HUES64 (cell line): ENCODE measurements around the gene ATRIP.

Experiments
- H3K27ac ChIP-seq: 2 replicates; pipeline ENCODE4 v1.7.0; 2013; ENCODE audit warnings: low read depth, low read length, inconsistent platforms
- H3K27me3 ChIP-seq: 2 replicates; pipeline ENCODE4 v1.6.1; 2013; ENCODE audit warnings: mild to moderate bottlenecking, low read length; ENCODE audit not compliant: insufficient read depth
- H3K36me3 ChIP-seq: 2 replicates; pipeline ENCODE4 v1.6.1; 2013; ENCODE audit warnings: mild to moderate bottlenecking, low read length; ENCODE audit not compliant: insufficient read depth
- H3K4me1 ChIP-seq: 2 replicates; pipeline ENCODE4 v1.6.1; 2013; ENCODE audit warnings: mild to moderate bottlenecking, low read length, moderate library complexity; ENCODE audit not compliant: insufficient read depth
- H3K4me3 ChIP-seq: 2 replicates; pipeline ENCODE4 v1.5.1; 2013; ENCODE audit warnings: mild to moderate bottlenecking, low read length, moderate library complexity
- H3K9ac ChIP-seq: 2 replicates; pipeline ENCODE4 v1.6.1; 2013; ENCODE audit warnings: mild to moderate bottlenecking, low read depth, low read length
- H3K9me3 ChIP-seq: 2 replicates; pipeline ENCODE4 v1.6.1; 2013; ENCODE audit warnings: low read depth, low read length; ENCODE audit not compliant: insufficient read depth
- whole genome bisulfite sequencing: fragments of 150-250, 120-280 bp; methylation state at CpG from one replicate; pipeline ENCODE4 v1.1.7; 2013; ENCODE audit warnings: missing lambda C conversion rate; 5-methylcytosine and 5-hydroxymethylcytosine counted together

Gene ATRIP

GRCh38 chr3:48411606-48412374, 34.7 kb upstream of the ATRIP start:
- H3K27ac ChIP-seq, result no peak overlapping the region
- 95% methylated on average over 11 of the region's 11 CpGs for WGBS
- H3K9ac ChIP-seq, result no peak overlapping the region
- no peaks in the 10 kb centered on the region for H3K9me3 ChIP-seq
- no peaks in the 10 kb centered on the region for H3K27me3 ChIP-seq
- H3K36me3 ChIP-seq, result peaks cover 98% of the 10 kb centered on the region
- H3K4me3 ChIP-seq, result no peak overlapping the region
- H3K4me1 ChIP-seq, result no peaks in the 10 kb centered on the region

GRCh38 chr3:48412375-48413001, 34.0 kb upstream of the ATRIP start:
- no peaks in the 10 kb centered on the region for H3K9me3 ChIP-seq
- H3K27me3 ChIP-seq, result no peaks in the 10 kb centered on the region
- 97% methylated on average over 19 of the region's 19 CpGs for WGBS
- no peaks in the 10 kb centered on the region for H3K4me1 ChIP-seq
- H3K4me3 ChIP-seq, result no peak overlapping the region
- H3K9ac ChIP-seq, result no peak overlapping the region
- H3K27ac ChIP-seq, result no peak overlapping the region
- H3K36me3 ChIP-seq, result peaks cover 98% of the 10 kb centered on the region

GRCh38 chr3:48413086-48413485, 33.5 kb upstream of the ATRIP start:
- WGBS, result 94% methylated on average over 8 of the region's 8 CpGs
- H3K9ac ChIP-seq, result no peak overlapping the region
- no peaks in the 10 kb centered on the region for H3K4me1 ChIP-seq
- H3K27ac ChIP-seq, result no peak overlapping the region
- H3K4me3 ChIP-seq, result no peak overlapping the region
- H3K36me3 ChIP-seq, result peaks cover 100% of the 10 kb centered on the region
- no peaks in the 10 kb centered on the region for H3K9me3 ChIP-seq
- no peaks in the 10 kb centered on the region for H3K27me3 ChIP-seq

GRCh38 chr3:48413611-48414010, 32.9 kb upstream of the ATRIP start:
- peaks cover 100% of the 10 kb centered on the region for H3K36me3 ChIP-seq
- no peak overlapping the region for H3K9ac ChIP-seq
- WGBS, result 95% methylated on average over 14 of the region's 14 CpGs
- H3K27me3 ChIP-seq, result no peaks in the 10 kb centered on the region
- no peaks in the 10 kb centered on the region for H3K4me1 ChIP-seq
- no peaks in the 10 kb centered on the region for H3K9me3 ChIP-seq
- no peak overlapping the region for H3K27ac ChIP-seq
- no peak overlapping the region for H3K4me3 ChIP-seq

- peaks cover 100% of the 10 kb centered on the region for H3K36me3 ChIP-seq
- H3K4me1 ChIP-seq, result no peaks in the 10 kb centered on the region
- no peak overlapping the region for H3K9ac ChIP-seq
- no peaks in the 10 kb centered on the region for H3K9me3 ChIP-seq
- H3K4me3 ChIP-seq, result no peak overlapping the region
- 96% methylated on average over 25 of the region's 25 CpGs for WGBS
- H3K27ac ChIP-seq, result no peak overlapping the region
- H3K27me3 ChIP-seq, result no peaks in the 10 kb centered on the region
Observed at GRCh38 chr3:48414376-48415250, 31.9 kb upstream of the ATRIP start.

GRCh38 chr3:48415251-48415953, 31.1 kb upstream of the ATRIP start:
- WGBS, result 95% methylated on average over 24 of the region's 24 CpGs
- Histone ChIP-seq H3K9me3 (no peaks in the 10 kb centered on the region), H3K27ac (no peak overlapping the region), H3K4me3 (no peak overlapping the region), H3K27me3 (no peaks in the 10 kb centered on the region), H3K4me1 (no peaks in the 10 kb centered on the region), H3K9ac (no peak overlapping the region), H3K36me3 (peaks cover 96% of the 10 kb centered on the region)

- H3K27me3 ChIP-seq, result no peaks in the 10 kb centered on the region
- peaks cover 96% of the 10 kb centered on the region for H3K36me3 ChIP-seq
- H3K27ac ChIP-seq, result no peak overlapping the region
- H3K4me1 ChIP-seq, result no peaks in the 10 kb centered on the region
- no peak overlapping the region for H3K4me3 ChIP-seq
- H3K9ac ChIP-seq, result no peak overlapping the region
- WGBS, result 94% methylated on average over 14 of the region's 14 CpGs
- no peaks in the 10 kb centered on the region for H3K9me3 ChIP-seq
Observed at GRCh38 chr3:48416091-48416505, 30.4 kb upstream of the ATRIP start.

GRCh38 chr3:48416546-48416945, 30.0 kb upstream of the ATRIP start:
- no peaks in the 10 kb centered on the region for H3K4me1 ChIP-seq
- H3K9me3 ChIP-seq, result no peaks in the 10 kb centered on the region
- H3K27me3 ChIP-seq, result no peaks in the 10 kb centered on the region
- no peak overlapping the region for H3K4me3 ChIP-seq
- no peak overlapping the region for H3K27ac ChIP-seq
- WGBS, result 94% methylated on average over 4 of the region's 4 CpGs
- peaks cover 96% of the 10 kb centered on the region for H3K36me3 ChIP-seq
- no peak overlapping the region for H3K9ac ChIP-seq

GRCh38 chr3:48417529-48418108, 28.9 kb upstream of the ATRIP start:
- H3K27ac ChIP-seq, result no peak overlapping the region
- 96% methylated on average over 14 of the region's 14 CpGs for WGBS
- no peaks in the 10 kb centered on the region for H3K9me3 ChIP-seq
- no peak overlapping the region for H3K4me3 ChIP-seq
- H3K4me1 ChIP-seq, result no peaks in the 10 kb centered on the region
- H3K36me3 ChIP-seq, result peaks cover 96% of the 10 kb centered on the region
- H3K9ac ChIP-seq, result no peak overlapping the region
- no peaks in the 10 kb centered on the region for H3K27me3 ChIP-seq

GRCh38 chr3:48418140-48418539, 28.4 kb upstream of the ATRIP start:
- WGBS, result 96% methylated on average over 17 of the region's 17 CpGs
- Histone ChIP-seq H3K36me3 (peaks cover 94% of the 10 kb centered on the region), H3K27ac (no peak overlapping the region), H3K9me3 (no peaks in the 10 kb centered on the region), H3K4me1 (no peaks in the 10 kb centered on the region), H3K27me3 (no peaks in the 10 kb centered on the region), H3K9ac (no peak overlapping the region), H3K4me3 (no peak overlapping the region)
